Measurements from ENCODE around the gene MAPK1.
"Not testable (repeated sequence)": the region's sequence is repeated elsewhere in the genome, so short reads cannot be mapped to it uniquely, and the experiment has no call there.

MAPK1 gene

DNA sequence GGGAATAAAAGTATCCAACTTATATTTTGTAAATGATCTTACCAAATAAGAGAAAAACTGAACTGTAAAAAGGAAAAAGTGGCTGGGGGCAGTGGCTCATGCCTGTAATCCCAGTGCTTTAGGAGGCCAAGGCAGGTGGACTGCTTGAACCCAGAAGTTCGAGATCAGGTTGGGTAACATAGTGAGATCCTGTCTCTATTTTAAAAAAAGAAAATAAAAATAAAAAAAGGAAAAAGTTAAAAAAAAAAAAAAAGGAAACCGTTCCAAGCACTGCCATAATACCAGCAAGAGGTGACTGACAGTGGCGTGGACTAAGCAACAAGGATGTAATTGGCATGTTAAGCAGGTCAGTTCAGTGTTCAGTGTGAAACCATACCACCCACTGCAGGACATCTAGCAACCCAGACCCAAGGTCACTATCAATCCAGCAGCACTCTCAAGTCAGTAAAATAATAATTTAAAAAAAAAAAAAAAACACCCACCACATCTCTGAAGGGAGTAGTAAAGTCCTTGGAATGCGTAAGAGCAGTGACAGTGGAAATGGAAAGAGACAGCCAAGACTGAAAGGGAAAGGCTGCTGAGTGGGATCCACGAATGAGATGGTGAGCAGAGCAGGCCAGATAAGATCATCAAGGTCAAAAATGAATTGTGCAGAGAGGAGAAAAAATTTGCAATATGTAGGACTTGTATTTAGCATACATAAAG, 43.6 kb downstream of the MAPK1 start:
- no peak for DNase-seq (ENCODE audit: low read depth in 2 of 3, low spot score in 2 of 3)

- DNase-seq (ENCODE audit: low read depth in 2 of 3, low spot score in 2 of 3): no peak
Measured at GRCh38 chr22:21819183-21819770, 48.2 kb downstream of the MAPK1 start.

- no peak for DNase-seq (ENCODE audit: low read depth in 2 of 3, low spot score in 2 of 3)
Measured at GRCh38 chr22:21818487-21819182, 48.8 kb downstream of the MAPK1 start.

- not testable (repeated sequence) for DNase-seq (ENCODE audit: low read depth in 2 of 3, low spot score in 2 of 3)
Measured at GRCh38 chr22:21817497-21817853, 50.0 kb downstream of the MAPK1 start.

- no peak for DNase-seq (ENCODE audit: low read depth in 2 of 3, low spot score in 2 of 3)
Measured at GRCh38 chr22:21816787-21817496, 50.5 kb downstream of the MAPK1 start.

- no peak for DNase-seq (ENCODE audit: low read depth in 2 of 3, low spot score in 2 of 3)
Measured at GRCh38 chr22:21816472-21816786, 51.0 kb downstream of the MAPK1 start.

- no peak for DNase-seq (ENCODE audit: low read depth in 2 of 3, low spot score in 2 of 3)
Measured at GRCh38 chr22:21815958-21816357, 51.5 kb downstream of the MAPK1 start.

DNA sequence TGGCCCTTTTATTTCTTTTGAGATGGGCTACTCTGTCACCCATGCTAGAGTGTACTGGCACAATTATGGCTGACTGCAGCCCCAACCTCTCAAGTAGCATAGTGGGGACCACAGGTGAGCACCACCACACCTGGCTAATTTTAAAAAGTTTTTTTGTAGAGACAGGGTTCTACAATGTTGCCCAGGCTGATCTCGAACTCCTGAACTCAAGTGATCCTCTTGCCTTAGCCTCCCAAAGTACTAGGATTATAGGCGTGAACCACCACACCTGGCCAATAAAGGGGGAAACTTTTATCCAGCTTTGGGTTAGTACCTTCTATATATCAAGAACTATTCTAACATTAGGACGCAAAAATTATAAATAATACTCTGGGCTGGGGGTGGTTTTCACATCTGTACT, 52.1 kb downstream of the MAPK1 start:
- DNase-seq (ENCODE audit: low read depth in 2 of 3, low spot score in 2 of 3): no peak

- no peak for DNase-seq (ENCODE audit: low read depth in 2 of 3, low spot score in 2 of 3)
Measured at GRCh38 chr22:21811982-21812381, 55.5 kb downstream of the MAPK1 start.

- no peak for DNase-seq (ENCODE audit: low read depth in 2 of 3, low spot score in 2 of 3)
Measured at GRCh38 chr22:21807544-21808529, 59.6 kb downstream of the MAPK1 start.

GRCh38 chr22:21805325-21805724, 62.1 kb downstream of the MAPK1 start:
- not testable (repeated sequence) for DNase-seq (ENCODE audit: low read depth in 2 of 3, low spot score in 2 of 3)

DNA sequence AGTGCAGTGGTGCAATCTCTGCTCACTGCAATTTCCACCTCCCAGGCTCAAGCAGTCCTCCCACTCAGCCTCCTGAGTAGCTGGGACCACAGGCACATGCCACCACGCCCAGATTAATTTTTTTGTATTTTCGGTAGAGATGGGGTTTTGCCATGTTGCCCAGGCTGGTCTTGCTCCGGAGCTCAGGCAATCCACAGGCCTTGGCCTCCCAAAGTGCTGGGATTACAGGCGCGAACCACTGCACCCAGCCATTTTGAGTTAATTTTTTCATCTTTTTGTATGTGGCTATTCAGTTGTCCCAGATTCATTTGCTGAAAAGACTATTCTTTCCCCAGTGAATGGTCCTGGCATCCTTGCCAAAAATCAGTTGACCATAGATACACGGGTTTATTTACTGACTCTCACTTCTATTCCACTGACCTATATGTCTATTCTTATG, 63.6 kb downstream of the MAPK1 start:
- no peak for DNase-seq (ENCODE audit: low read depth in 2 of 3, low spot score in 2 of 3)

DNA sequence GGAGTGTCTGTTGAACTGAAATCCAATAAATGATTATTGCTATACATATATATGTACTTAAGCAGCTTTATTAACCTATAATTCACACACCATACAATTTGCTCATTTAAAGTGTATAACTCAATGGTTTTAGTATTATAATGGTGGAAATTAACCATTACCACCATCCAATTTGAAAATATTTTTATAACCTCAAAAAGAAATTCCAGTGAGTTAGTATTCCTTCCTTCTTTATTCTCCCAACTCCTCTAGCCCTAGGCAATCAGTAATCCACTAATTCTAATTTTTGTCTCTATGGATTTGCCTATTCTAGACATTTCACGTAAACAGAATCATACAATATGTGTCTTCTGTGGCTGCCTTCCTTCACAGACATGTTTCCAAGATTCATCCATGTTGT, 64.8 kb downstream of the MAPK1 start:
- DNase-seq (ENCODE audit: low read depth in 2 of 3, low spot score in 2 of 3): no peak

DNA sequence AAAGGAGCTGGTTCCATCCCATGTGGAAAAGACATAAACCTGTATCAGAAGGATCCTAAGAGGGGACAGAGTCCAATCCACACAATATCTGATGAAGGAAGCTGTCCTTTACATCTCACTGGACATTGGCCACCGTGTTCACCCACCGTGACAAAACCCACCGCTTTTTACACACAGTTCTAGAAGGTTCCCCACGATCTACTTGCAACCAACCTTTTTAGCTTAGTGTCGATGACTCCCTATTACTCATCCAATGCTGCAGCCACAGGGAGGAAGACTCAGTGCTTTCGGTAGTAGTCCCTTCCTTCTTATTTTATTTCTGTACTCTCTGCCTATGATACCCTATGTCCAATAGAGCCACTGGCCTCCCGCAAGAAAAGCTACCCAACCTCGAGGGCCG, 65.4 kb downstream of the MAPK1 start:
- no peak for DNase-seq (ENCODE audit: low read depth in 2 of 3, low spot score in 2 of 3)

DNA sequence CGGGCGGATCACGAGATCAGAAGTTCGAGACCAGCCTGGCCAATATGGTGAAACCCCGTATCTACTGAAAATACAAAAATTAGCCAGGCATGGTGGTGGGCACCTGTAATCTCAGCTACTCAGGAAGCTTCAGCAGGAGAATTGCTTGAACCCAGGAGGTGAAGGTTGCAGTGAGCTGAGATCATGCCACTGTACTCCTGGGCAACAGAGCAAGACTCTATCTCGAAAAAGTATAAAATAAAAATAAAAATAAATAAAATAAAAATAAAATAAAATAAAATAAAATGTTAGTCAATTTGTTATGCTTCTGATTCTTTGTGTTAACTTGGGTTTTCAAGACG, 66.2 kb downstream of the MAPK1 start:
- not testable (repeated sequence) for DNase-seq (ENCODE audit: low read depth in 2 of 3, low spot score in 2 of 3)

- no peak for DNase-seq (ENCODE audit: low read depth in 2 of 3, low spot score in 2 of 3)
Measured at GRCh38 chr22:21800552-21801303, 66.7 kb downstream of the MAPK1 start.

DNA sequence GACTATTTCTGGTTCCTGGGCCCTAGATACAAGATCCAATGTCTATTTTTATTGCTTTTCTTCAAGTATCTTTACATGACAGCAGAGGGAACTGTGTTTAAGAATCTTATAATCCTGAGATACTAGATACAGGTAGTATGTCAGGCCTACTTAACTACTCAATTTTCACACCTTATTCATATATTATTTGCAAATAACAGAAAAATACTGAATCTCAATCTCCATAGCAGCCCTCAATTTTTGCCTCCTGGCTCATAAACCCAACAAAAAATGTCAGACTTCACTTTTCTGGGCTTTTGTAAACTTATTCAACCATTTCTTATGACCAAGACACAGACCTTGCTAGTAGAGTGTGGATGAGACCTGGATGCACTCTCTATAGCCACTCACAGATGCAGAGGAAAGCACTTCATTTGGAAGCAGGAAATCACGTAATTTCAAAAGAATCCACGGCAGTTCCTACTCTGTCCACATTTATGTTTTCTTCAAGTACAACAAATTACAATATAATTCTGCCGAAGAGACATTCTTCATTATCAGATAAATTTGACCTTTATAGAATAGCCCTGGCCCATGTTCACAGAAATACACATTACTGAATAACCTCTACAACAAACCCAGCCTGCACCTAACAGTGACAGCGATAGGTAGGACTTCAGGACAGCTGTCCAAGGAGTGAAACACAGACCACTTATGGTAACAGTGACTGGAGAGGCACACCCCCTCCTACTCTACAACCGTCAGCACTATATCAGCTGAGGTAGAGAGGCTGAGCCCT, 69.8 kb downstream of the MAPK1 start:
- no peak for DNase-seq (ENCODE audit: low read depth in 2 of 3, low spot score in 2 of 3)

GRCh38 chr22:21796863-21797262, 70.6 kb downstream of the MAPK1 start:
- DNase-seq (ENCODE audit: low read depth in 2 of 3, low spot score in 2 of 3): no peak

- DNase-seq (ENCODE audit: low read depth in 2 of 3, low spot score in 2 of 3): no peak
Measured at GRCh38 chr22:21796231-21796630, 71.2 kb downstream of the MAPK1 start.

Measured in activated CD8-positive, alpha-beta memory T cell treated with anti-CD3 and anti-CD28 coated beads for 48 hours (primary cell).